Testis (tissue), 2 donors: ENCODE data around the gene CDH5.

Source experiments
- CTCF ChIP-seq, 3 experiments: fragments of 450-650 bp in 2 of 3; fragments of 200-600 bp in 1 of 3; sonication (generic) in 1 of 3; IDR thresholded peaks; one replicate each; pipeline ENCODE4 v1.5.1; 2016 to 2019; ENCODE audit warnings: antibody characterized with exemption in 3 of 3, mild to moderate bottlenecking in 2 of 3, moderate library complexity in 1 of 3
- POLR2A ChIP-seq: fragments of 450-650 bp; IDR thresholded peaks from one replicate; pipeline ENCODE4 v1.6.1; 2017; ENCODE audit warnings: antibody characterized with exemption, mild to moderate bottlenecking, moderate library complexity

DNA sequence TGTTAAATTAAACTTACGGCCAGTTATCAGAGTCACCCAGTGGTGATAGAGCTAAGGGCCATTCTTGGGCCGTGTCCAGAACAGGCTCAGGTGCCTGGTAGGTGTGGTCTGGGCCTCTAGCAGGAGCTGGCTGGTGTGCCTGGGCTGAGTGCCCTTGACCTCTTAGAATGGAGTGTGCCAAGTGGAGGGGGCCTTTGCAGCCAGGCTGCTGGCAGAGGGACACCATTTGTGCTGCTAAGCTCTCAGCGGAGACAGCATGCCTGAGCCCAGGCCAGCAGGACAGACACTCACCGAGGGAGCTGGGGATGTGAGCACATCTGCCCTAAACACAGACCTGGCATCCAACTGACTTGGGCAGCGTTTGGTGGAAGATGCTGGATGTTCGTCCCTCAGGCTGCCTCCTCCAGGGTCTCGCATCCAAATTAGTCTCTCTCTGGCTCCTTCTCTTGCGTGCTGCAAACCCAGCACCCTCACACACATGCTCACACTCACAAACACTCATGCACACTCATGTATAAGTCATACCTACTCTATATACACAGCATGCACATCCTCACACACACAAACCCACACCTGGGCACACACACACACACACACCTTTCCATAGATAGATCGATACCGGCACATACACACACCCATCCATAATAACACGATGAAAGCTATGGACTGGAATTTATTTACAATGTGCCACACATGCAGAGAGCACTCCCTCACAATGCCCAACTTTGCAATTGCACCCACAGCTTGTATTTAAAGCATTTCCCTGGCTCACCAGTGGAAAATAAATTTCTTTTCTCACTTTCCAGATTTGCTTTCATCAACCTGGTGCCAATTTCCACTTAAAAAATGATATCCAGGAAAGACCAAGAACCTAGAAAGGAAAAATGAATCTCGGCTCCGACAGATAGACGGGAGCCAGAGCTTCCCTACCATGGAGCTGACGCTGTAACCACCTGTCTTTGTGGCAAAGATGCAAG, 33.6 kb upstream of the CDH5 start:
- TF ChIP-seq POLR2A (no peak), CTCF (IDR thresholded peaks at IDR 0.05) (no peak)
